A673 (cell line): ENCODE data around the gene HK3. TPM values are rescaled to one million over a fixed set of nuclear protein-coding genes. Genes with fewer than 3 reads are reported as not detected.

Experiments used
- BruUV-seq: library from RNA; stranded (reverse); fragments of 400-500 nt; replicated peaks from 2 replicates; lab custom pipeline; 2021; lab: Mats Ljungman, UMichigan
- CTCF ChIA-PET: fragments of 300-600 bp; sonication (Branson Sonifier 250); formaldehyde crosslinking; loops from one replicate; lab custom pipeline; 2022; ENCODE audit warnings: antibody characterized with exemption; lab: Charles Lee
- POLR2A ChIA-PET: fragments of 300-600 bp; sonication (Branson Sonifier 250); formaldehyde crosslinking; loops from one replicate; lab custom pipeline; 2022; ENCODE audit warnings: antibody characterized with exemption; ENCODE audit not compliant: low non-redundant PET; lab: Charles Lee
- DNase-seq: peaks from one replicate; pipeline ENCODE4 v3.0.0-alpha.2; 2015; ENCODE audit warnings: low spot score
- H3K27ac ChIP-seq: fragments of 200-600 bp; sonication (generic); 2 replicates; pipeline ENCODE4 v1.5.1; 2016; ENCODE audit warnings: mixed run types, low read depth, mild to moderate bottlenecking, mixed read lengths, antibody characterized with exemption, low read length; ENCODE audit not compliant: poor library complexity, severe bottlenecking
- H3K27me3 ChIP-seq: fragments of 200-600 bp; sonication (generic); replicated peaks from 2 replicates; pipeline ENCODE4 v1.6.1; 2017; ENCODE audit warnings: mixed run types, low read depth, mild to moderate bottlenecking, mixed read lengths, antibody characterized with exemption, low read length; ENCODE audit not compliant: insufficient read depth, poor library complexity
- H3K36me3 ChIP-seq: fragments of 200-600 bp; sonication (generic); 2 replicates; pipeline ENCODE4 v1.6.1; 2016; ENCODE audit warnings: mixed run types, mild to moderate bottlenecking, mixed read lengths, antibody characterized with exemption, low read length; ENCODE audit not compliant: insufficient read depth, poor library complexity, severe bottlenecking
- H3K4me1 ChIP-seq: fragments of 200-600 bp; sonication (generic); 2 replicates; pipeline ENCODE4 v1.6.1; 2017; ENCODE audit warnings: mixed run types, mild to moderate bottlenecking, mixed read lengths, antibody characterized with exemption, low read length; ENCODE audit not compliant: insufficient read depth, poor library complexity, severe bottlenecking
- H3K4me3 ChIP-seq: fragments of 200-600 bp; sonication (generic); 2 replicates; pipeline ENCODE4 v1.5.1; 2016; ENCODE audit warnings: low read depth, mixed run types, mild to moderate bottlenecking, mixed read lengths, low read length; ENCODE audit not compliant: poor library complexity, severe bottlenecking
- H3K9me3 ChIP-seq: fragments of 200-600 bp; sonication (generic); 2 replicates; pipeline ENCODE4 v1.6.1; 2016; ENCODE audit warnings: mixed run types, low read depth, mild to moderate bottlenecking, mixed read lengths, antibody characterized with exemption, low read length; ENCODE audit not compliant: poor library complexity, severe bottlenecking
- CTCF ChIP-seq: fragments of 300-800, 200-600 bp; sonication (generic); conservative IDR thresholded peaks from 2 replicates; pipeline ENCODE4 v1.5.1; 2017; ENCODE audit warnings: low read depth, mild to moderate bottlenecking, antibody characterized with exemption, low read length, moderate library complexity, mixed read lengths
- EZH2 ChIP-seq: fragments of 200-600 bp; sonication (generic); IDR thresholded peaks from 2 replicates; pipeline ENCODE4 v1.6.1; 2017; ENCODE audit warnings: borderline replicate concordance, low read depth, mild to moderate bottlenecking, mixed read lengths, antibody characterized with exemption, low read length; ENCODE audit not compliant: poor library complexity, severe bottlenecking
- intact Hi-C: fragments of 100-400 bp; cut with micrococcal nuclease; formaldehyde crosslinking; loops from one replicate; pipeline ENCODE4 v1.10.0; 2022; ENCODE audit not compliant: unreplicated experiment
- total RNA-seq: library from RNA; stranded (reverse); gene quantifications from 2 replicates; pipeline ENCODE4 v1.2.3, GENCODE V29; 2021

Gene HK3
- total RNA-seq, 1 experiment from 2014 or later: 0.84 TPM

- H3K4me3 ChIP-seq: no peak overlapping the region
- no peaks in the 10 kb centered on the region for H3K36me3 ChIP-seq
- no peaks in the 10 kb centered on the region for H3K27me3 ChIP-seq
- no peaks in the 10 kb centered on the region for H3K4me1 ChIP-seq
- BruUV-seq: no TSS peak
- DNase-seq: no peak
- H3K9me3 ChIP-seq: no peaks in the 10 kb centered on the region
- POLR2A ChIA-PET: no interaction called here
- CTCF ChIA-PET: no interaction called here
- intact Hi-C loops: no loop called here
- H3K27ac ChIP-seq: no peak overlapping the region
- no peak for TF ChIP-seq CTCF
Measured at GRCh38 chr5:176862330-176862995, 36.7 kb downstream of the HK3 start.

- CTCF ChIA-PET: no interaction called here
- H3K36me3 ChIP-seq: no peaks in the 10 kb centered on the region
- TF ChIP-seq EZH2 (no peak), CTCF (no peak)
- no peaks in the 10 kb centered on the region for H3K27me3 ChIP-seq
- H3K27ac ChIP-seq: no peak overlapping the region
- no TSS peak for BruUV-seq
- no peaks in the 10 kb centered on the region for H3K9me3 ChIP-seq
- H3K4me3 ChIP-seq: no peak overlapping the region
- intact Hi-C loops: no loop called here
- H3K4me1 ChIP-seq: no peaks in the 10 kb centered on the region
- no peak for DNase-seq
- POLR2A ChIA-PET: no interaction called here
Measured at GRCh38 chr5:176861276-176861675, 37.9 kb downstream of the HK3 start.

GRCh38 chr5:176860381-176860780, 38.8 kb downstream of the HK3 start:
- Histone ChIP-seq H3K4me3 (no peak overlapping the region), H3K9me3 (no peaks in the 10 kb centered on the region), H3K27me3 (no peaks in the 10 kb centered on the region), H3K27ac (no peak overlapping the region), H3K36me3 (no peaks in the 10 kb centered on the region), H3K4me1 (no peaks in the 10 kb centered on the region)
- TF ChIP-seq EZH2: no peak
- no peak for TF ChIP-seq CTCF
- POLR2A ChIA-PET: no interaction called here
- DNase-seq: no peak
- BruUV-seq: no TSS peak
- CTCF ChIA-PET: no interaction called here
- intact Hi-C loops: no loop called here
